ENCODE data around the gene LRRC46. TPM values are rescaled to one million over a fixed set of nuclear protein-coding genes. Genes with fewer than 3 reads are reported as not detected.

LRRC46 gene
- polyA plus RNA-seq, 3 donors, result 0.12 to 0.65 (median 0.22) TPM

GRCh38 chr17:47800686-47801085 lies 30.8 kb upstream of the LRRC46 start:
- Mint-ChIP-seq H3K4me1 (no peaks in the 10 kb centered on the region), H3K9me3 (peaks cover 0 to 2% (median 0%) of the 10 kb centered on the region in 7 donors), H3K27ac (no peak overlapping the region), H3K27me3 (ENCODE audit: low read depth in 3 of 3) (peaks cover 11 to 19% (median 13%) of the 10 kb centered on the region in 3 donors), H3K36me3 (no peaks in the 10 kb centered on the region), H3K4me3 (no peak overlapping the region)
- no peaks in the 10 kb centered on the region for H3K36me3 ChIP-seq (replicated peaks in 1 of 2; ENCODE audit: control insufficient read depth in 1 of 2, insufficient read depth in 2 of 2, low read length in 2 of 2)
- peak in 1 of 3 donors; percentile 2 for DNase-seq
- no peaks in the 10 kb centered on the region for H3K79me2 ChIP-seq (ENCODE audit: insufficient read depth, low read length)
- no peak overlapping the region for H2AFZ ChIP-seq (ENCODE audit: insufficient read depth, low read depth, low read length, poor library complexity, severe bottlenecking)
- intact Hi-C loops (cut with micrococcal nuclease), result no loop called here
- H3K4me2 ChIP-seq (replicated peaks; ENCODE audit: extremely low read depth, low read length, poor library complexity, severe bottlenecking), result no peak overlapping the region
- H3K27ac ChIP-seq (ENCODE audit: low read depth in 1 of 2, low read length in 2 of 2), result no peak overlapping the region
- no peak for TF ChIP-seq CTCF (IDR thresholded peaks at IDR 0.05)
- H3K9ac ChIP-seq (ENCODE audit: insufficient read depth, low read length, poor library complexity, severe bottlenecking), result no peak overlapping the region
- H3K27me3 ChIP-seq (ENCODE audit: control insufficient read depth in 2 of 2, insufficient read depth in 2 of 2, low read length in 2 of 2), result no peaks in the 10 kb centered on the region
- WGBS (ENCODE audit: insufficient coverage), result 93% methylated on average over 12 of the region's 12 CpGs
- no peaks in the 10 kb centered on the region for H3K4me1 ChIP-seq (ENCODE audit: control insufficient read depth in 1 of 2, insufficient read depth in 2 of 2, low read length in 2 of 2)
- H4K20me1 ChIP-seq (ENCODE audit: insufficient read depth, low read length), result no peaks in the 10 kb centered on the region
- H3K4me3 ChIP-seq (replicated peaks in 1 of 3; ENCODE audit: low read depth in 2 of 3, low read length in 3 of 3), result no peak overlapping the region
- no peaks in the 10 kb centered on the region for H3K9me3 ChIP-seq (replicated peaks in 1 of 2; ENCODE audit: control insufficient read depth in 1 of 2, insufficient read depth in 1 of 2, low read length in 2 of 2)

GRCh38 chr17:47801176-47801765 lies 30.2 kb upstream of the LRRC46 start:
- Histone ChIP-seq H3K79me2 (ENCODE audit: insufficient read depth, low read length) (no peaks in the 10 kb centered on the region), H3K9ac (ENCODE audit: insufficient read depth, low read length, poor library complexity, severe bottlenecking) (no peak overlapping the region), H3K27ac (ENCODE audit: low read depth in 1 of 2, low read length in 2 of 2) (no peak overlapping the region), H3K36me3 (replicated peaks in 1 of 2; ENCODE audit: control insufficient read depth in 1 of 2, insufficient read depth in 2 of 2, low read length in 2 of 2) (no peaks in the 10 kb centered on the region), H3K9me3 (replicated peaks in 1 of 2; ENCODE audit: control insufficient read depth in 1 of 2, insufficient read depth in 1 of 2, low read length in 2 of 2) (no peaks in the 10 kb centered on the region), H3K4me3 (replicated peaks in 1 of 3; ENCODE audit: low read depth in 2 of 3, low read length in 3 of 3) (no peak overlapping the region), H4K20me1 (ENCODE audit: insufficient read depth, low read length) (no peaks in the 10 kb centered on the region), H3K4me2 (replicated peaks; ENCODE audit: extremely low read depth, low read length, poor library complexity, severe bottlenecking) (no peak overlapping the region), H3K4me1 (ENCODE audit: control insufficient read depth in 1 of 2, insufficient read depth in 2 of 2, low read length in 2 of 2) (no peaks in the 10 kb centered on the region), H3K27me3 (ENCODE audit: control insufficient read depth in 2 of 2, insufficient read depth in 2 of 2, low read length in 2 of 2) (no peaks in the 10 kb centered on the region), H2AFZ (ENCODE audit: insufficient read depth, low read depth, low read length, poor library complexity, severe bottlenecking) (no peak overlapping the region)
- intact Hi-C loops (cut with micrococcal nuclease), result no loop called here
- Mint-ChIP-seq H3K27me3 (ENCODE audit: low read depth in 3 of 3) (peaks cover 10 to 16% (median 10%) of the 10 kb centered on the region in 3 donors), H3K4me1 (no peaks in the 10 kb centered on the region), H3K4me3 (no peak overlapping the region), H3K27ac (no peak overlapping the region), H3K9me3 (peaks cover 0 to 2% (median 0%) of the 10 kb centered on the region in 7 donors), H3K36me3 (no peaks in the 10 kb centered on the region)
- DNase-seq, result no peak
- no peak for TF ChIP-seq CTCF (IDR thresholded peaks at IDR 0.05)
- WGBS (ENCODE audit: insufficient coverage), result 100% methylated on average over 2 of the region's 4 CpGs
